ENCODE data around the gene SCG3. TPM values are rescaled to one million over a fixed set of nuclear protein-coding genes. Genes with fewer than 3 reads are reported as not detected.

SCG3 gene
- 0.07 to 0.08 TPM in 2 of 5 replicates, not detected in the others for total RNA-seq (2022; extraction: Qiagen RNA extraction; ENCODE audit: low read depth)

DNA sequence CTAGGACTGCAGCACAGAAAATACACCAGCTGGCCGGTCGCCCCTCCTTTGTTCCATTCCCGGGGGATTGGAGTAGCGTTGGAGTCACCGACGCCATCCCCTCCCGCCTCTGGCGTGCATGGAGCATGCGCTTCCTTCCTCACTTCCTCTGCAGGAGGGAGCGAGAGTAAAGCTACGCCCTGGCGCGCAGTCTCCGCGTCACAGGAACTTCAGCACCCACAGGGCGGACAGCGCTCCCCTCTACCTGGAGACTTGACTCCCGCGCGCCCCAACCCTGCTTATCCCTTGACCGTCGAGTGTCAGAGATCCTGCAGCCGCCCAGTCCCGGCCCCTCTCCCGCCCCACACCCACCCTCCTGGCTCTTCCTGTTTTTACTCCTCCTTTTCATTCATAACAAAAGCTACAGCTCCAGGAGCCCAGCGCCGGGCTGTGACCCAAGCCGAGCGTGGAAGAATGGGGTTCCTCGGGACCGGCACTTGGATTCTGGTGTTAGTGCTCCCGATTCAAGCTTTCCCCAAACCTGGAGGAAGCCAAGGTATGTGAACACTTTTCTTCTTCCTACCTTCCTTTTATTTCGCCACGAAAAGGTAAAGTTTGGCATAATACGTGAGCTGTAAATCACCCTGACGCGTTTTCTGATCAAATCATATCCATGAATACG, at the start of gene SCG3:
TSS of gene SCG3 (plus strand) at position 201 of the 661 bp plus-strand sequence. CDS start at position 454, 253 bp downstream.

DNA sequence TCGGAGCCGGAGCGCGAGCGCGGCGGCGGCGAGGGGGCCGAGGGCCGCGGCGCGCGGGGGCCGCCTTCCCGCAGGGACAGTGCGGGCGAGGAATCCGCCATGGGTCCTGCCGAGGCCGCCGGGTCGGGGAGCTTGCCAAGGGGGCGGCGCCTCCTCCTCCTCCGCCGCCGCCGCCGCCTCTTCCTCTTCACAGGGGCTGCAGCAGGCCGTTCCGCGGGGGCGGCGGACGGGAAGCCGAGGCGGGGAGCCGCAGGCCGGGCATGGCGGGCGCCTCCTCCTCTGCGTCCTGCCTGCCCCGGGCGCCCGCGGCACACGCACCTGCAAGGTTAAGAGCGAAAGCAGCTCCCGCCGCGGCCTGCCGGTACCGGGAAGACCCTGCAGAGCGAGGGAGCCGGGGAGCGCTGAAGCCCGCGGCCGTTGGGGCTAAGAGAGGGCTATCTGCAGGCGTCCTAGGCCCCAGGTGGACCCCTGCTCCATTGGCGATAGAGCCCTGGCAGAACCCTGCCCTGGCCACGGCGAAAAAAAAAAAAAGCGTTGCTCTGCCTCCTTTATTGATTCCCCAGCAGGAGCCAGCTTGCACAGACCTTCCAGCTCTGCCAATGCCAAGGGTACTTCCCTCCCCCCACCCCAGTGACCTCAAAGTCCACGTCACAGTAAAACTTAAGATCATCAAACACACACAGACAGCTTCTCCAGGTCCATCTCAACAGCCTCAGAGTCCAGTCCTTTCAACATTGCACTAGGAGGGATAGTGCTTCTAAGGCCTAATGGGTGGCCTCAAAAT, 56.4 kb downstream of the SCG3 start, which contains the start of gene LYSMD2:
TSS of gene LYSMD2 (minus strand) at position 134 of the 784 bp plus-strand sequence. CDS start at position 101, 33 bp downstream.

DNA sequence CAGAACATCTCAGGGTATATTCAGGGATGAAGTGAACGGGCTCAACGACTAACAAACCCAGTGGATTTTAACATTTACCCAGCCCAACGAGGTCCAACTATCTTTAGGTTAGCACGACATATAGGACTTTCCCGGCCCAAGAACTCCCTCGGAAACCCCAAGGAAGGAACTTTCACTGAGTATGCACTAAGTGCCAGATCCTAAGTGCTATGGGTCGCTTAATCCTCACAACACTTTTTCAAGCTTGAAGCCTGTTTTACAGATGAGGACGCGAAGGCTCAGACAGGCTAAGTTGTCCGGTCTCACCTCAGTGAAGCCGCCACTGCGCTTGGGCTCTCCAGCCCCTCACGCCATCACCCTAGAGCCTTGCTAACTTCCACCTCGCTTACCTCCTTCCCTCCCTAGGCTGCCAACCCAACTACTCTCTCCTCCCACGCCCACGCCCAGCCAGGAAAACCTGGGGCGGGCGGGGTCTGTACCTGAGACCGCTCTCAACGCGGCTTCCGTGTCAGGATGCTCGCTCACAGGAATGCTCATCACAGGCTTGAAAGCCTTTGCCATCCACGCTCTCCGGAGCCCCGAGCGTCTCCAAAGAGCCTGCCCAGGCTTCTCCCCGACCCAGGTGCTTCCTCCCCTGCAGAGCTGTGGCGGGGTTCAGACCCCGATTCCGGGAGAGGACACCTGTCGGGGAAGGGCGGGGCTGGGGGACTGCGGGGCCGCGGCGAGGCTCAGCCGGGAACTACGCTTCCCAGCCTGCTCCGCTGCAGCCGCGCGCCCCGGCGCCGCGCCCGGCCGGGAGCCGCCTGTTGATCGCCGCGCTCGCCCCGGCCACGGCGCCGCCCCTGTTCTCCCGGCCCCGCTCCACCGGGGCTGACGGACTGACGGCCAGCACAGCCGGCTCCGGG, 69.7 kb downstream of the SCG3 start, which contains the start of gene TMOD2:
TSS of gene TMOD2 (plus strand) at position 806 of the 905 bp plus-strand sequence. CDS start 14,845 bp downstream, outside the sequence.

Other genes starting within 250 kb of the SCG3 start
- 11.1 to 20.3 TPM (median 17.2 TPM) in 5 replicates for gene DMXL2, start 58.7 kb upstream of the SCG3 start, total RNA-seq (2022; extraction: Qiagen RNA extraction; ENCODE audit: low read depth)
- gene LYSMD2, start 56.2 kb downstream of the SCG3 start, total RNA-seq (2022; extraction: Qiagen RNA extraction; ENCODE audit: low read depth): 21.0 to 27.9 TPM (median 26.0 TPM) in 5 replicates
- 0.93 to 1.9 TPM (median 1.8 TPM) in 5 replicates for gene TMOD2, start 70.1 kb downstream of the SCG3 start, total RNA-seq (2022; extraction: Qiagen RNA extraction; ENCODE audit: low read depth)
- 49.0 to 76.3 TPM (median 66.4 TPM) in 5 replicates for gene TMOD3, start 148.2 kb downstream of the SCG3 start, total RNA-seq (2022; extraction: Qiagen RNA extraction; ENCODE audit: low read depth)